NCI-H774 (cell line): Measurements from ENCODE around the gene HELQ.
"Not testable (repeated sequence)": the region's sequence is repeated elsewhere in the genome, so short reads cannot be mapped to it uniquely, and the experiment has no call there.

Experiments used
- DNase-seq: peaks from one replicate; lab custom pipeline; 2025; lab: John Stamatoyannopoulos, UW

The HELQ gene

GRCh38 chr4:83431200-83431599 is 24.4 kb downstream of the HELQ start:
- DNase-seq = no peak

GRCh38 chr4:83418211-83418610 is 37.4 kb downstream of the HELQ start:
- no peak for DNase-seq

GRCh38 chr4:83417566-83417965 is 38.1 kb downstream of the HELQ start:
- no peak for DNase-seq

- DNase-seq = no peak
These were observed 41.9 kb downstream of the HELQ start for GRCh38 chr4:83413676-83414075.

- no peak for DNase-seq
These were observed 46.7 kb downstream of the HELQ start for GRCh38 chr4:83408908-83409307.

- DNase-seq = no peak
These were observed 49.5 kb downstream of the HELQ start for GRCh38 chr4:83405844-83406816.

GRCh38 chr4:83398158-83398557 is 57.5 kb downstream of the HELQ start:
- not testable (repeated sequence) for DNase-seq

- no peak for DNase-seq
These were observed 61.7 kb downstream of the HELQ start for GRCh38 chr4:83393908-83394307.

GRCh38 chr4:83392562-83392961 is 63.1 kb downstream of the HELQ start:
- DNase-seq = no peak

- DNase-seq = no peak
These were observed 64.7 kb downstream of the HELQ start for GRCh38 chr4:83390944-83391343.

- DNase-seq = no peak
These were observed 65.7 kb downstream of the HELQ start for GRCh38 chr4:83389756-83390505.

GRCh38 chr4:83389037-83389720 is 66.4 kb downstream of the HELQ start:
- no peak for DNase-seq

GRCh38 chr4:83388313-83388676 is 67.3 kb downstream of the HELQ start:
- no peak for DNase-seq

GRCh38 chr4:83387476-83388312 is 67.9 kb downstream of the HELQ start:
- DNase-seq = no peak

GRCh38 chr4:83387012-83387411 is 68.6 kb downstream of the HELQ start:
- DNase-seq = no peak

GRCh38 chr4:83382850-83383249 is 72.8 kb downstream of the HELQ start:
- DNase-seq = no peak

GRCh38 chr4:83381173-83381572 is 74.5 kb downstream of the HELQ start:
- no peak for DNase-seq

- DNase-seq = no peak
These were observed 77.2 kb downstream of the HELQ start for GRCh38 chr4:83378419-83378818.

GRCh38 chr4:83372931-83373330 is 82.7 kb downstream of the HELQ start:
- DNase-seq = no peak

GRCh38 chr4:83371936-83372335 is 83.7 kb downstream of the HELQ start:
- DNase-seq = no peak

GRCh38 chr4:83371235-83371634 is 84.4 kb downstream of the HELQ start:
- no peak for DNase-seq

GRCh38 chr4:83370640-83370906 is 85.0 kb downstream of the HELQ start:
- DNase-seq = no peak
